IMR-90 (cell line): ENCODE measurements around the gene TUBB2B. TPM values are rescaled to one million over a fixed set of nuclear protein-coding genes. Genes with fewer than 3 reads are reported as not detected.
A peak's percentile ranks its signal among the peaks of the same experiment; 100 is the strongest.

Experiments
- ATAC-seq: fragments of 200-7000 bp; cut with Tn5 transposase; 2 replicates; pipeline ENCODE4 v1.9.1; 2020; ENCODE audit warnings: low read depth, mild to moderate bottlenecking, moderate library complexity
- BruUV-seq: library from RNA; stranded (reverse); fragments of 400-500 nt; replicated peaks from 2 replicates; lab custom pipeline; 2021; lab: Mats Ljungman, UMichigan
- CTCF ChIA-PET: fragments of 300-600 bp; formaldehyde crosslinking; extraction: SDS; loops from one replicate; lab custom pipeline; 2021; ENCODE audit warnings: antibody characterized with exemption; lab: Yijun Ruan, JAX
- POLR2A ChIA-PET: fragments of 300-600 bp; sonication (Branson Sonifier 250); formaldehyde crosslinking; loops from one replicate; lab custom pipeline; 2022; ENCODE audit warnings: antibody characterized with exemption; ENCODE audit not compliant: unreplicated experiment; lab: Charles Lee
- DNase-seq: peaks from one replicate; pipeline ENCODE4 v3.0.0; 2013
- H2AFZ ChIP-seq: replicated peaks from 2 replicates; pipeline ENCODE3; 2013; ENCODE audit warnings: low read length, mild to moderate bottlenecking; ENCODE audit not compliant: poor library complexity
- H2AK5ac ChIP-seq: 2 replicates; pipeline ENCODE4 v1.6.1; 2013; ENCODE audit warnings: low read depth, low read length, inconsistent platforms
- H2AK9ac ChIP-seq: replicated peaks from 2 replicates; pipeline ENCODE3; 2013; ENCODE audit warnings: mild to moderate bottlenecking, low read depth, low read length, moderate library complexity; ENCODE audit not compliant: poor library complexity
- H2BK120ac ChIP-seq: 2 replicates; pipeline ENCODE4 v1.6.1; 2013; ENCODE audit warnings: low read depth, low read length, inconsistent platforms
- H2BK15ac ChIP-seq: 3 replicates; pipeline ENCODE4 v1.6.1; 2013; ENCODE audit warnings: low read depth, low read length, inconsistent platforms
- H2BK20ac ChIP-seq: 2 replicates; pipeline ENCODE4 v1.6.1; 2013; ENCODE audit warnings: low read depth, mild to moderate bottlenecking, inconsistent platforms, low read length, moderate library complexity
- H2BK5ac ChIP-seq: 2 replicates; pipeline ENCODE4 v1.6.1; 2013; ENCODE audit warnings: mild to moderate bottlenecking, low read depth, low read length, inconsistent platforms; ENCODE audit not compliant: poor library complexity, severe bottlenecking
- H3K14ac ChIP-seq: replicated peaks from 2 replicates; pipeline ENCODE4 v1.6.1; 2013; ENCODE audit warnings: low read depth, low read length, inconsistent platforms
- H3K18ac ChIP-seq: 2 replicates; pipeline ENCODE4 v1.6.1; 2013; ENCODE audit warnings: low read depth, low read length, control low read depth
- H3K23ac ChIP-seq: 2 replicates; pipeline ENCODE4 v1.6.1; 2013; ENCODE audit warnings: low read depth, low read length, inconsistent platforms
- H3K27ac ChIP-seq: 2 replicates; pipeline ENCODE4 v1.5.1; 2013; ENCODE audit warnings: mild to moderate bottlenecking, control low read depth, low read length; ENCODE audit not compliant: insufficient read depth
- H3K27me3 ChIP-seq: 2 replicates; pipeline ENCODE4 v1.6.1; 2013; ENCODE audit warnings: low read length; ENCODE audit not compliant: control insufficient read depth, insufficient read depth
- H3K36me3 ChIP-seq: 2 replicates; pipeline ENCODE4 v1.6.1; 2013; ENCODE audit warnings: low read length, mixed read lengths; ENCODE audit not compliant: control insufficient read depth, insufficient read depth
- H3K4ac ChIP-seq: 2 replicates; pipeline ENCODE4 v1.6.1; 2013; ENCODE audit warnings: low read depth, low read length, inconsistent platforms
- H3K4me1 ChIP-seq: 2 replicates; pipeline ENCODE4 v1.6.1; 2013; ENCODE audit warnings: low read length, mixed read lengths; ENCODE audit not compliant: control insufficient read depth, insufficient read depth
- H3K4me2 ChIP-seq: 2 replicates; pipeline ENCODE4 v1.6.1; 2013; ENCODE audit warnings: low read depth, mild to moderate bottlenecking, control low read depth, low read length, moderate library complexity
- H3K4me3 ChIP-seq: 2 replicates; pipeline ENCODE4 v1.5.1; 2013; ENCODE audit warnings: low read depth, mild to moderate bottlenecking, control low read depth, low read length, moderate library complexity; ENCODE audit not compliant: insufficient read depth
- H3K56ac ChIP-seq: 2 replicates; pipeline ENCODE4 v1.6.1; 2013; ENCODE audit warnings: low read length, inconsistent platforms; ENCODE audit not compliant: insufficient read depth; ENCODE audit errors: extremely low read depth
- H3K79me1 ChIP-seq, 2 experiments: 2 replicates each; pipeline ENCODE4 v1.6.1; 2013; ENCODE audit warnings: low read length in 2 of 2, inconsistent platforms in 1 of 2, low read depth in 1 of 2
- H3K9ac ChIP-seq: 2 replicates; pipeline ENCODE4 v1.6.1; 2013; ENCODE audit warnings: low read depth, low read length, control low read depth
- H3K9me1 ChIP-seq: 2 replicates; pipeline ENCODE4 v1.6.1; 2013; ENCODE audit warnings: low read length, inconsistent platforms; ENCODE audit not compliant: insufficient read depth
- H3K9me3 ChIP-seq: 2 replicates; pipeline ENCODE4 v1.6.1; 2013; ENCODE audit warnings: low read length; ENCODE audit not compliant: control insufficient read depth, insufficient read depth
- H4K20me1 ChIP-seq: 2 replicates; pipeline ENCODE4 v1.6.1; 2013; ENCODE audit warnings: low read length, inconsistent platforms; ENCODE audit not compliant: insufficient read depth
- H4K5ac ChIP-seq: 2 replicates; pipeline ENCODE4 v1.6.1; 2013; ENCODE audit warnings: mild to moderate bottlenecking, low read depth, low read length, control low read depth
- H4K8ac ChIP-seq, 2 experiments: 2 replicates each; pipeline ENCODE4 v1.6.1; 2013; ENCODE audit warnings: low read depth in 2 of 2, low read length in 2 of 2, control low read depth in 1 of 2, inconsistent platforms in 1 of 2
- H4K91ac ChIP-seq: 2 replicates; pipeline ENCODE4 v1.6.1; 2013; ENCODE audit warnings: low read depth, low read length, inconsistent platforms; ENCODE audit not compliant: insufficient read depth
- BHLHE40 ChIP-seq: fragments of 150-350 bp; IDR thresholded peaks from 2 replicates; pipeline ENCODE4 v1.6.1; 2016; ENCODE audit warnings: mild to moderate bottlenecking, low read depth, low read length
- CEBPB ChIP-seq: IDR thresholded peaks from 2 replicates; pipeline ENCODE4 v1.6.1; 2012; ENCODE audit warnings: low read depth, low read length, improper control_type of control experiment
- CHD1 ChIP-seq: IDR thresholded peaks from 2 replicates; pipeline ENCODE4 v1.6.1; 2012; ENCODE audit warnings: low read depth, low read length, improper control_type of control experiment
- CTCF ChIP-seq: conservative IDR thresholded peaks from 2 replicates; pipeline ENCODE4 v1.5.1; 2012; ENCODE audit warnings: mild to moderate bottlenecking, low read depth, low read length, improper control_type of control experiment
- ELK1 ChIP-seq: fragments of 150-350 bp; IDR thresholded peaks from 2 replicates; pipeline ENCODE4 v1.6.1; 2016; ENCODE audit warnings: low read depth, mild to moderate bottlenecking, low read length, moderate library complexity, borderline replicate concordance
- FOS ChIP-seq: fragments of 150-350 bp; IDR thresholded peaks from 2 replicates; pipeline ENCODE4 v1.6.1; 2016; ENCODE audit warnings: low read depth, low read length
- MAFK ChIP-seq: IDR thresholded peaks from 2 replicates; pipeline ENCODE4 v1.6.1; 2012; ENCODE audit warnings: low read depth, low read length, improper control_type of control experiment
- MAZ ChIP-seq: IDR thresholded peaks from 2 replicates; pipeline ENCODE4 v1.6.1; 2012; ENCODE audit warnings: low read depth, mild to moderate bottlenecking, low read length, improper control_type of control experiment, moderate library complexity, borderline replicate concordance
- MXI1 ChIP-seq: IDR thresholded peaks from 2 replicates; pipeline ENCODE4 v1.6.1; 2012; ENCODE audit warnings: low read depth, mild to moderate bottlenecking, low read length, moderate library complexity, borderline replicate concordance
- NFE2L2 ChIP-seq: fragments of 150-350 bp; IDR thresholded peaks from 2 replicates; pipeline ENCODE4 v1.6.1; 2016; ENCODE audit warnings: low read depth, mild to moderate bottlenecking, low read length
- POLR2A ChIP-seq: IDR thresholded peaks from 2 replicates; pipeline ENCODE4 v1.6.1; 2012; ENCODE audit warnings: mild to moderate bottlenecking, low read depth, low read length
- RAD21 ChIP-seq: IDR thresholded peaks from 2 replicates; pipeline ENCODE4 v1.6.1; 2012; ENCODE audit warnings: low read length, improper control_type of control experiment
- RCOR1 ChIP-seq: IDR thresholded peaks from 2 replicates; pipeline ENCODE4 v1.6.1; 2012; ENCODE audit warnings: mild to moderate bottlenecking, low read length, improper control_type of control experiment; ENCODE audit not compliant: insufficient replicate concordance
- RFX5 ChIP-seq: IDR thresholded peaks from 2 replicates; pipeline ENCODE4 v1.8.0; 2012; ENCODE audit warnings: low read depth, mild to moderate bottlenecking, low read length, moderate library complexity
- SMC3 ChIP-seq: fragments of 150-350 bp; IDR thresholded peaks from 2 replicates; pipeline ENCODE4 v1.6.1; 2016; ENCODE audit warnings: low read depth, mild to moderate bottlenecking, antibody characterized with exemption, low read length, moderate library complexity
- USF2 ChIP-seq: fragments of 150-350 bp; IDR thresholded peaks from 2 replicates; pipeline ENCODE4 v1.6.1; 2017; ENCODE audit warnings: mild to moderate bottlenecking, antibody characterized with exemption, low read length, low read depth
- WGBS, 2 experiments: methylation state at CpG; one replicate each; pipeline versions ENCODE4 v1.1.5 to v1.1.7; 2013; ENCODE audit warnings: missing lambda C conversion rate in 2 of 2; ENCODE audit not compliant: insufficient read length in 1 of 2; ENCODE audit errors: extremely low coverage in 2 of 2; 5-methylcytosine and 5-hydroxymethylcytosine counted together
- dilution Hi-C: fragments of 300-500 bp; cut with HindIII; formaldehyde crosslinking; loops from one replicate; pipeline ENCODE4 v1.14.3; 2018; ENCODE audit warnings: low sequenced_read_pairs; ENCODE audit not compliant: unreplicated experiment
- in situ Hi-C: fragments of 300-500 bp; cut with MboI; formaldehyde crosslinking; loops from 3 replicates; pipeline ENCODE4 v1.14.3; 2019; ENCODE audit warnings: low sequenced_read_pairs, inconsistent platforms, mixed read lengths
- intact Hi-C: fragments of 100-400 bp; cut with micrococcal nuclease; formaldehyde crosslinking; loops from 2 replicates; pipeline ENCODE4 v1.10.0; 2022
- polyA plus RNA-seq, 3 experiments: library from polyadenylated mRNA; depleted of rRNA; stranded (reverse); fragments of >200 nt; gene quantifications; 2 replicates each; pipeline ENCODE4 v1.2.3, GENCODE V29; 2012; ENCODE audit warnings: low replicate concordance in 1 of 3
- total RNA-seq: library from RNA; depleted of rRNA; stranded (reverse); fragments of >200 nt; gene quantifications from 2 replicates; pipeline ENCODE4 v1.2.3, GENCODE V29; 2012

Gene TUBB2B
- total and polyA plus RNA-seq, 2 of the 4 experiments (the other 2 are of a cell fraction) = 13.6 to 21.1 TPM

- peak overlapping the region; percentile 33; the same call in 1 of the 2 replicates for H2BK20ac ChIP-seq
- H3K79me1 ChIP-seq = no peaks in the 10 kb centered on the region
- DNase-seq (no peak), ATAC-seq (no peak)
- H3K27me3 ChIP-seq = 0 out of 2 replicates have a peak, but pooled peaks cover 2% of the 10 kb centered on the region
- no peak overlapping the region for H2BK15ac ChIP-seq
- no peak overlapping the region for H2BK5ac ChIP-seq
- no peak overlapping the region for H3K18ac ChIP-seq
- H4K20me1 ChIP-seq = no peaks in the 10 kb centered on the region
- dilution Hi-C loops = no loop called here
- no peak overlapping the region for H4K5ac ChIP-seq
- no peak overlapping the region for H3K9ac ChIP-seq
- H2BK120ac ChIP-seq = no peak overlapping the region; the same call in 1 of the 2 replicates
- H3K36me3 ChIP-seq = no peaks in the 10 kb centered on the region
- H3K4ac ChIP-seq = no peak overlapping the region
- ChIA-PET CTCF (interaction anchor here (0.5 kb wide), 1 partner anchor 442 kb away, joined by 3 read pairs; no protein-coding TSS in a partner anchor), POLR2A (no interaction called here)
- H2AFZ ChIP-seq = no peak overlapping the region
- H3K56ac ChIP-seq = no peak overlapping the region
- peaks cover 13% of the 10 kb centered on the region for H3K4me1 ChIP-seq
- H3K9me1 ChIP-seq = peaks cover 10% of the 10 kb centered on the region
- peak overlapping the region; percentile 33 for H2AK9ac ChIP-seq
- no peak overlapping the region for H3K23ac ChIP-seq
- no TSS peak for BruUV-seq
- intact Hi-C loops = no loop called here
- peaks cover 3% of the 10 kb centered on the region; the same call in 1 of the 2 replicates for H3K9me3 ChIP-seq
- H3K14ac ChIP-seq = no peak overlapping the region
- no peak overlapping the region for H3K4me3 ChIP-seq
- TF ChIP-seq RFX5 = no peak
- no peak for TF ChIP-seq CEBPB
- TF ChIP-seq NFE2L2 = no peak
- TF ChIP-seq POLR2A = no peak
- no peak for TF ChIP-seq MAFK
- TF ChIP-seq BHLHE40 = no peak
- TF ChIP-seq RCOR1 = no peak
- TF ChIP-seq ELK1 = no peak
- no peak for TF ChIP-seq MAZ
- TF ChIP-seq MXI1 = no peak
- TF ChIP-seq USF2 = no peak
- TF ChIP-seq CTCF = no peak
- TF ChIP-seq RAD21 = no peak
- no peak for TF ChIP-seq CHD1
- TF ChIP-seq FOS = no peak
- TF ChIP-seq SMC3 = no peak
- no CpG with 5 or more reads among the region's 5 CpGs for WGBS, 2 experiments
- H4K8ac ChIP-seq = no peak overlapping the region
- in situ Hi-C loops = no loop called here
- no peak overlapping the region for H3K4me2 ChIP-seq
- 0 out of 2 replicates have a peak overlapping the region, but pooled peaks have one; percentile 7 for H4K91ac ChIP-seq
- peak overlapping the region; percentile 36; the same call in 1 of the 2 replicates for H2AK5ac ChIP-seq
- no peak overlapping the region for H3K27ac ChIP-seq
These were observed 17.8 kb upstream of the TUBB2B start for GRCh38 chr6:3245216-3245615.
